Measurements from ENCODE around the gene KIF13A.
"Not testable (repeated sequence)": the region's sequence is repeated elsewhere in the genome, so short reads cannot be mapped to it uniquely, and the experiment has no call there.

The KIF13A gene

DNA sequence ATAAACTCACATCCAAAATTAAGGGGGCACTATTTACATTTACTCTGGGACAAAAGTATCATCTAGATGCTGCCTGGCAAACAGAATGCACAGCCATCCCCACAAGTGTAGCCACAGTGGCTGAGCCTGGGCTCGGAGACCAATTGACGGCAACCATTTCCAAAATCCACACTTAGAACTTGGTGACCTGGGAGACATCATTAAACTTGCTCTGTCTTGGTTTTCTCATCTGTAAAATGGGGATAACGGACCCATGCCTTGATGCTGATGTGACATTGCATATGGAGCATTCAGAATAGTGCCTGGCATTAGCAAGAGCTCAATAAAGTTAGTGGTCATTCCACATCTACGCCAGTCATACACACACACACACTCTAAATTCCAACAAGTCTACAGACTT lies 140.7 kb downstream of the KIF13A start:
- no peak for DNase-seq (ENCODE audit: low spot score)

DNA sequence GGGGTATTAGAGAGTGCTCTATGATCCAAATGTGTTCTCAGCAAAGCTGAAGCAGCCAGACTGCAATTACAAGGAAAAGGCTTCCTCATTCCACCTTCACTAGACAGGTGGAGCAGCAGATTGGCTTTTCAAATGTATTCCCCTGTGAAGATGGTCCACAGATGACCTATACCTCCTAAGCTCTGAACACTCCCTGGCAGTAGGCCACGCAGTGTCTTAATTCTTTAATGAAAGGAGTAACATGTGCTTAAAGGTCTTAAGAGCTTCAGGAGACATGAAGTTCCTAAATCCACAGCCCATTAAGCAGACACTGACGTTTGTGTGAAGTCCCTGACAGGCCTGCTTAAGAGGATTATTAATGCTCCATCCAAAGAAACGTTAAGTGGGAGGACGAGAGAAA lies 141.8 kb downstream of the KIF13A start:
- DNase-seq (ENCODE audit: low spot score) = no peak

DNA sequence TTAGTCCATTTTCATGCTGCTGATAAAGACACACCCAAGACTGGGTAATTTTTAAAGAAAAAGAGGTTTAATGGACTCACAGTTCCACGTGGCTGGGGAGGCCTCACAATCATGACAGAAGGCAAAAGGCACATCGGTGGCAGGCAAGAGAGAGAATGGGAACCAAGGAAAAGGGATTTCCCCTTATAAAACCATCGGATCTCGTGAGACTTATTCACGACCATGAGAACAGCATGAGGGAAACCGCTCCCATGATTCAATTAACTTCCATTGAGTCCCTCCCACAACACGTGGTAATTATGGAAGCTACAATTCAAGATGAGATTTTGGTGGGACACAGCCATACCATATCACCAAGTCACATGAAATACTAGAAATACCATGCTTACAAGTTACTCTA lies 142.5 kb downstream of the KIF13A start:
- not testable (repeated sequence) for DNase-seq (ENCODE audit: low spot score)

DNA sequence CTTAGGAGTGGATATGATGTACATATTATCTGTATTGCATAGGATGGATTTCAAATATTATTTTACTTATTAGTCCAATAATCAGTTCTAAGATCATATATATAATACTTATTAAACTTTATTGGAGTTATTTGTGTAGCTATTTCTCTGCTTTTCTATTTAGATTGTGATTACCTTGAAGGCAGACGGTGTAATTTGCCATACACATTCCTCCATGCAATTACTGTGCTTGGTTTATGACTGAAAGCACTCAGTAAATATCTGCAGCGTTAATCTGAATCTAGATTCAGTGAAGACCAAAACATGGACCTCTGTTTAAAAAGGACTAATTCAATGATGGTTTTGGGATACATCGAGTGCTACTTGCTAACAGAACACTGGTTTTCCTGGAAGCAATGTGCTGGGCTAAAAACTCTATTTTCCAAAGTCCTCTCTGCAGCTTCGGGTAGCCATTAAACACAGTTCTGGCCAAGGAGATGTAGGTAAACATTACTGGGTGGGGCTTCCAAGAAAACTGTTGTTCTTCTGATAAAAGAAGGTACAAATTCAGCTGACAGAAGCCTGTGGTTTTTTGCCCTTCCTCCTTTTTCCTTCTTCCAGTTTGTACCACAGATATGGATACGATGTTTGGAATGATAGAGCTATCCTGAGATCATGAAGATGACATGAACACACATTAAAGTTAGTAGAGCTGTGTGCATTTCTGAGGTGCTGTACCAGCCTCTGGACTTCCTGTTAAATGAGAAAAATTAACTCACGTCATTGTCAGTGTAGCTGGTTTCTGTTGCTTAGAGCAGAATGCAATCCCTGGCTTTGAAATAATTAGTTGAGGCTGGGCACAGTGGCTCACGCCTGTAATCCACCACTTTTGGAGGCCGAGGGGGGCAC lies 144.3 kb downstream of the KIF13A start:
- DNase-seq (ENCODE audit: low spot score) = no peak

DNA sequence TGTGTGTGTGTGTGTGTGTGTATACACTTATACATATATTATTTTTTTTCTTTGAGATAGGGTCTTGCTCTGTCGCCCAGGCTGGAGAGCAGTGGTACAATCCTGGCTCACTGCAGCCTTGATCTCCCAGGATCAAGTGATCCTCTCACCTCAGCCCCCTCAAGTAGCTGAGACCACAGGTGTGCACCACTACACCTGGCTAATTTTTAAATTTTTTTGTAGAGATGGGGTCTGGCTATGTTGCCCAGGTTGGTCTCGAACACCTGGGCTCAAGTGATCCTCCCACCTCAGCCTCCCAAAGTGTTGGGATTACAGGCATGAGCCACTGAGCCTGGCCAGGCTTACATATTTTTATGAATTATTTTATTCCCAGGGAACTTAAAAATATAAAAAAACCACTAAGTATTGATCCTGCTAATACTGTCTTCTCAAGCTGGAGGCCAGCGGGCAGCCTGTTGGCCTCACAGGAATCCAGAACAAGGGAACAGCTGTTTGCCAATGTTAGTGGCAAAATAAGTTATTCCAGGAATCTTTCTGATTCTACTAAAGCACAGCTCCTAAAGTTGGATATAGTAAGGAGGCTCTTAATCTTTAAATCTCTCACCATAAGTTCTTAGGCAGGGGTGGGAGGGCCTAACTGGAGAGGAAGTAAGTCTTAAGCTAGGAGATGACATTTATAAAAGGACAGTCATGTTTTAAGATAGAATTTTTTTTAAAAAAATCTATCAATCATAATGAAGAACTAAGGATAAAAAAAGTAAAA lies 145.2 kb downstream of the KIF13A start:
- DNase-seq (ENCODE audit: low spot score) = no peak

DNA sequence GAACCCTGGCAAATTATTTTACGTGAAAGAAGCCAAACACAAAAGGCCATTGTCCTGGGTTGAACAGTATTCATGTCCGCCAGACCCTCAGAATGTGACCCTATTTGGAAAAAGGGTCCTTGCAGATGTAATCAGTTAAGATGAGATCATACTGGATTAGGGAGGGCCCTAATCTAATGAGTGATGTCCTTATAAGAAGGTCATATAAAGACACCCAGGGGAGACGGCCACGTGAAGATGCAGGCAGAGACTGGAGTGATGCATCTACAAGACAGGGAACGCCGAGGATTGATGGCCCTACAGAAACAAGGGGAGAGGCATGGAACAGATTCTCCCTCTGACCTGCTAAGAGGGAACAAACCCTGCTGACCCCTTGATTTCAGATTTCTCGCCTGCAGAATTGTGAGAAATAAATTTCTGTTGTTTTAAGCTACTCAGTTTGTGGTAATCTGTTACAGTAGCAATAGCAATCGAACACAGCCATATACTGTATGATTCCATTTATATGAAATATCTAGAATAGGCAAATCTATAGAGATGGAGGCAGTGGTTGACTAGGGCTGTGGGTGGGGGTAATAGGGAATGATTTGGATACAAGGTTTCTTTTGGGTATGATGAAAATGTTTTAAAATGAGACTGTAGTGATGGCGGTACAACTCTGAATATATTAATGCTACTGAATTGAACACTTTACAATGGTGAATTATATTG lies 147.8 kb downstream of the KIF13A start:
- DNase-seq (ENCODE audit: low spot score) = no peak

DNA sequence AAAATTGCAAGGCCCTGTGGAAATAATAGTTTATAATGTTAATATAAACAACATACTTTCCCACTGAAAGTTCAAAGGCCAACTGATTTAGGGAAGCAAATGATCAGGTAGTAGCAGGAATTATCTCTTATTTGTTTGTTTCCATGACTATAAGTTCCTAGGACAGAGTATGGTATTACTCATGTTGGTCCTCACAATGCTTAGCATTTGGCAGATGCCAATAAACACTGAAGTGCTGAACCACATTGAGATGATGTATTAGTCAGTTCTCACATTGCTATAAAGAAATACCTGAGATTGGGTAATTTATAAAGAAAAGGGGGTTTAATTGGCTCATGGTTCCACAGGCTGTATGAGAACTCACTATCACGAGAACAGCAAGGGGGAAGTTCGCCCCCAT lies 151.1 kb downstream of the KIF13A start:
- DNase-seq (ENCODE audit: low spot score) = no peak

DNA sequence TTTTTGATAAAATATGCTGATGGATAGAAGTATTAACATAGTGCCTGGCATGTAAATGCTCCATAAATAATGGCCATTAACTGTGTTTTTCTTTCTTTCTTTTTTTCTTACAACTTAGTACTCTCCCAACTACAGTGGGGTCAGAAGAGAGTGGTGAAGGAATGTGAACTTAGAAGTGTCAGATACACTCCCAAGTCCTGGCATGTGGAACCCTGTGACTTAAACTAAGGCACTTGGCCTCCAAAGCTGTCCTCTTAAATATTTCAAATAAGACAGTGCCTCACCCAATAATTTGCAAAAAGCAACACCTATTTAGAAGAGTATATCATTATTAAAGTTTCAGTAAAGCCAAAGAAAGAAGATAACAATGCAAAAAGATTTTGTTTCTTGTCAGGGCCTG lies 151.7 kb downstream of the KIF13A start:
- no peak for DNase-seq (ENCODE audit: low spot score)

DNA sequence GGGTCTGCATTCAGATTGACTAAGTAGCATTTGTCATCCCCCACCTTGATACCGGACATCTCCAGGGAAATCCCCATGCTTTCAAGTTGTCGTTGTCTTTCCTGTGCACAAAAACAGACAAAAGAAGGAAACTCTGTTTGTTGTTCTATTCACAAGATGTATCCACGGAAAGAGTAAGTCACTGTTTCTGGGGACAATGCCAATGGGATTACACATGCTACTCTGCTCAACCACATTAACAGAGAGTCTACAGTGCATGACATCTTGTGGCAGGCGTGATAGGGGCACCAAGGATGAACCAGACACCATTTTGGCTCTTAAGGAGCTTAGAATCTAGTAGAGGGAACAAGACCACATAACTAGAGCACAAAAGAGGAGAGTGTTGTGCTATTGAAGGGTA lies 156.3 kb downstream of the KIF13A start:
- DNase-seq (ENCODE audit: low spot score) = no peak

DNA sequence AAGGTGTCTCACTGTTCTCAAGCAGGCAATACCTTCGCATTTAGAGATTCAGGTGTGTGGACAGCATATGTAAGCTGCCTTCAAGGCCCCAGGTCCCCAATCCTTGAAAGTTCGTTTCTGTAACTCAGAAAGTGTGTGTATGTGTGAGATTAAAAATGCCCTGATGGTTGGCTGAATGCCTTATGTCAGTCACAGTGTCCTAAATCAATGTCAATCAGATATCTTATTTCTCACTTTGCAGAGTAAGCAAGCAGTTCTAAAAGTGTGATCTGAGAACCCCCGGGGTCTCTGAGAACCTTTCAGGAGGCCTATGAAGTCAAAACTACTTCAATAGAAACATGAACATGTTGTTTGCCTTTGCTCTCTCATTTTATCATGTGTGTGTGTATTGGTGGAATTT lies 157.5 kb downstream of the KIF13A start:
- no peak for DNase-seq (ENCODE audit: low spot score)

DNA sequence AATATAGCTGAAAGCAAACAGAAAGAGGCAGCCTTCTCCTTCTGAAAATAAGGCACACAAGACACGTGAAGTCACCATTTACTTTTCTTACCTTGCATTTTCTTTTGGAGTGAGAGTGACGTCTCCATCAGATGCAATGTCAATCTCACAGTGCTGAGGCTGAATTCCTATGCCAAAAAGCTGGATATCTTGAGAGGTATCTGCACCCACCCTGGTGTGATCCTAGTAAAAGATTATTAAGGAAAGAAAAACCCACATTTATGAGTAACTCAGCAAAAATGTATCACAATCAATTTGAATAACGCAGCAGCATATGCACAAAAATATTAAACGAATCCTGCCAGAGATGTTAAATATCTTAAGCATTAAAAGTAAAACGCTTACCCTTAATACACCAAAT lies 159.3 kb downstream of the KIF13A start:
- no peak for DNase-seq (ENCODE audit: low spot score)

DNA sequence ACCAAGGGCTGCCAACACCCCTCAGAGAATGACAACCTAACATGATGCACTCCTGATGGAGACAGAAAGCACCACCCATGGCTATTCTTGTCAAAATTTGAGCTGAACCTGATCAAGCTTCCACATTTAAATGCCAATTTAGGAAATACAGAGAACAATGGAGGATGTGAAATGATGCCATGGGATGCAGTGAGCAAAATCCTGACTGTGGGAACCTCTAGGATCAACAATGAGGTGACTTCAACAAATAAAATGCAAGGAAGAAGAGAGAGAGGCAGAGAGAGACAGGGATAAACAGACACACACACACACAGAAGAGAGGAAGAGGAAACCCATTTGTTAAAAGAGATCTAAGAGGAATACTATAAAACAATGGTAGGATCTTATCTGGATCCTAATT lies 161.1 kb downstream of the KIF13A start:
- DNase-seq (ENCODE audit: low spot score) = no peak

DNA sequence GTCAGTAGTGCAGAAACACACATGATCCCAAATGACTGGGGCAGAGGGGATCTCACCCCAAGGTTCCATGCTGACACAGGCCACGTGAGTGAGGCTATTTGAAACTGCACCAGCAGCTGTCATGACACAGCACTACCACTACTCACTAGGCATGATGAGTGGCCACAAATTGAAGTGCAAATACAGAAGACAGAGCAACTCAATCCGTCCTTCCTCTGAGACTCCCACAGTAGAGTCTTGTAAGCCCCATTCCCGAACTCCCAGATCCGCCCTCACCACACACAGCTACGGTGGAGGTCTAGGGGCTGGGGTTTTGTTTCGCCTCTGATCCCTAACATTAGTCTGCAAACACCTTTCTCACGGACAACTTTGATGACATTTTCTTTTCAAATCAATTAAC lies 167.4 kb downstream of the KIF13A start:
- peak; percentile 27 for DNase-seq (ENCODE audit: low spot score)

DNA sequence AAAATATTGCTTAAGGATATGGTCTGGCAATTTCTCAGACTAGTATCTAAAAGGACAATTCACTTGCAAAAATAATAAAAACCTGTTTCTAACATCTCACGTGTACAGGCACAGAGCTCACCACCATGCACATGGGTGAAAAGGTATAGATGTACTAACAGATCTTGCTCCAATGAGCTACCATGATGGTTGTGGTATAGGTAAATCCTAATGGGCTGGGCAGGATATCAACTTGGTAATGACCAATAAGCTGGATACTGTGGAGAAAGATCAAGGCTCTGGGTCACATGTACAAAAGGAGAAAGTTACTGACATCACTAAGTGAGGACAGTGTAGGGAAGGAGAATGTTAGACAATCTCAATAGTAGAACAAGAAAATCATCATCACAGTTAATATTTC lies 169.7 kb downstream of the KIF13A start:
- no peak for DNase-seq (ENCODE audit: low spot score)

DNA sequence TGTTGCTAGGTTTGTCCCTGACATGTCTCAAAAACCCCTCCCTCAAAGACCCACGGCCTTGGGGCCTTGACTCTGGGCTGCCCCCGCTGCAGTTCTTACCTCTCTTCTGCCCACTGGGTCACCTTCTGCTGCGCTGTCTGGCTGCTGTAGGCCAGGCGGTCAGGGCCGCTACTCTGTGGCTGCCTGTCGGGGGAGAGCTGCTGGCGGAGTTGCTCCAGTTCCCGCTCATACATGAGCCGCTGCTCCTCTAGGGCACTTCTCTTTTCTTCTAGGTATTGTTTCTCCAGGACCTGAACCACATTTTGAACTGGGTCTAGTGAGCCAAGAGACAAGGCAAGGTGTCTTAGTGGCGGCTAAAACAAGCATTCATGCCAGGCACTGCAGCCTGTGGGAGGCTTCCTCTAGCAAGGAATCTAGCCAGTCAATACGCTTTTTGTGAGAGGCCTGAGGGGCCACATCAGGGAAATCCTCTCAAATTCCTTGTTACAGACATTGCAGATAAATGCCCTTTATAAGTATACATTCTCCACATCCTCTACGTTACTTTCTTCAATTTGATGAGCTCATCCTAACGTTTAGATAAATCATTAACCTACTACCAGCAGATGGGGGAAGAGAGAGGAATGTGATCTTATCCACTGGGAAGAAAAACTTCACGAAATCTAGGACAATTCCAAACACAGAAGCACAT lies 170.4 kb downstream of the KIF13A start:
- DNase-seq (ENCODE audit: low spot score) = no peak

DNA sequence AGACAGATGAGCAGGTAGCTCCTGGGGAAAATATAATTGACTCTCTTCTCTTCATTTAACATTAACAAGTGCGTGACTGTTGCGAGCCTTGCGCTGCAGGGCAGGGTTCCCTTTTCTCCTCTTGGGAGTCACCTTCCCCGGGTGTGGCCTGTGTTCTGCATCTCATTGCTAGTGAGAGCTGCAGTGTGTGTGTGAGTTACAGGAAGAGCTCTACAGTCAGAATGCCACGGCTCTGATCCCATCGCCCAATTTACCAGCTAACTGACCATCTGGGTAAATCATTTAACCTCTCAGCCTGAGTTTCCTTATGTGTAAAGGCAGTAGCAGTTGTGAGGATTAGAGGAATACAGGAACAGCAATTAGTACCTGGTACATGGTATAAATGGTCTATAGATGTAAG lies 173.9 kb downstream of the KIF13A start:
- no peak for DNase-seq (ENCODE audit: low spot score)

DNA sequence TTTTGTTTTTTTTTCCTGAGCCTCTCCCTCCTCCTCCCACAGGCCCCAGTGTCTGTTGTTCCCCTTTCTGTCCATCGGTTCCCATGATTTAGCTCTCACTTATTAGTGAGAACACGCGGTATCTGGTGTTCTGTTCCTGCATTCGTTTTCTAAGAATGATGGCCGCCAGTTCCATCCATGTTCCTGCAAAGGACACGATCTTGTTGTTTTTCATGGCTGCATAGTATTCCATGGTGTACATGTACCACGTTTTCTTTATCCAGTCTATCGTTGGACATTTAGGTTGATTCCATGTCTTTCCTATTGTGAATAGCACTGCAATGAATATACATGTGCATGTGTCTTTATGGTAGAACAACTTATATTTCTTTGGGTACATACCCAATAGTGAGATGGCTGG lies 175.1 kb downstream of the KIF13A start:
- no peak for DNase-seq (ENCODE audit: low spot score)

DNA sequence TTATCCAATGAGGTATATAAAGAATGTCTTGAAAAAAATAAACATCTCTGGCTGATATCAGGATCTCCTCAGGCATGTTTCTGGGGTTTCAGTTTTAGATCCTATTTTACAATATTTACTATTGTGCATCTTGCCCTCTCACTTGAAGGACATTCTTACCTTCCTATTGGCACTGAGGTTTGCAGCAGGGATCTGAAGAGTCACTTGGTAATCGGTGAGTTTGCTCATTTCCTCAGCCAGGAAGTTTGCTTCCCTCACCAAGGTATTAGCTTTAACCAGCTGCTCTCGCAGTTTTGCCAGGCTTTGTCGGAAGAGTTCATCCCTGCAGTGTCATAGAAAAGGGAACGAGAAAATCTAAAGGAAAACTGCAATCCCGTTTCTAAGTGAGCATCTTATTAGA lies 178.8 kb downstream of the KIF13A start:
- DNase-seq (ENCODE audit: low spot score) = no peak

DNA sequence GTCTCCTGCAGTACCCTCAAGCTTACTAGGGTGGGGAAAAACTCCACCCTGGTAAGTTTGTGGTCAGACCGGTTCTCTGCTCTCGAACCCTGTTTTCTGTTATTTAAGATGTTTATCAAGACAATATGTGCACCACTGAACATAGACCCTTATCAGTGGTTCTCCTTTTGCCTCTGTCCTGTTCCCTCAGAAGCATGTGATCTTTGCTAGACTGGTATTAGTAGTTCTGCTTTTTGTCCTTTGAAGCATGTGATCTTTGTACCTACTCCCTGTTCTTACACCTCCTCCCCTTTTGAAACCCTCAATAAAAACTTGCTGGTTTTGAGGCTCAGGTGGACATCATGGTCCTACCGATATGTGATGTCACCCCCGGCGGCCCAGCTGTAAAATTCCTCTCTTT lies 180.0 kb downstream of the KIF13A start:
- DNase-seq (ENCODE audit: low spot score) = not testable (repeated sequence)

DNA sequence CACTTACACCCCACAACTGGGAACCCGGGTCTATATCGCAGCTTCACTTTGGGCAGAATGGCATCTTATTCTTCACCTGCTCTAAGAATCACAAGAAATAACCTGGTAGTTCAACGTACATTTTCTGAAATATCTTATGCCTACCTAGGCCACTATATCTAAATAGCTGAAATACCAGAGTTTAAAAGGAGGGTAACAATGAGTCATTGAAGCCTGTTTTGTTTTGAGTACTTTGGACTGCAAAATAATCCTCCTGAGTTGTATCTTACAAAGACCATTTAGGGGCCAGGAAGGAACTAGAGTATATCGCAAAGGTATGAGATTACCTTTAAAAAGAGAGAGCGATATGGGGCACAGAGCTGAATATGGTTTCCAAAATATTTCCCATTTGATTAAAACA lies 184.0 kb downstream of the KIF13A start:
- no peak for DNase-seq (ENCODE audit: low spot score)

DNA sequence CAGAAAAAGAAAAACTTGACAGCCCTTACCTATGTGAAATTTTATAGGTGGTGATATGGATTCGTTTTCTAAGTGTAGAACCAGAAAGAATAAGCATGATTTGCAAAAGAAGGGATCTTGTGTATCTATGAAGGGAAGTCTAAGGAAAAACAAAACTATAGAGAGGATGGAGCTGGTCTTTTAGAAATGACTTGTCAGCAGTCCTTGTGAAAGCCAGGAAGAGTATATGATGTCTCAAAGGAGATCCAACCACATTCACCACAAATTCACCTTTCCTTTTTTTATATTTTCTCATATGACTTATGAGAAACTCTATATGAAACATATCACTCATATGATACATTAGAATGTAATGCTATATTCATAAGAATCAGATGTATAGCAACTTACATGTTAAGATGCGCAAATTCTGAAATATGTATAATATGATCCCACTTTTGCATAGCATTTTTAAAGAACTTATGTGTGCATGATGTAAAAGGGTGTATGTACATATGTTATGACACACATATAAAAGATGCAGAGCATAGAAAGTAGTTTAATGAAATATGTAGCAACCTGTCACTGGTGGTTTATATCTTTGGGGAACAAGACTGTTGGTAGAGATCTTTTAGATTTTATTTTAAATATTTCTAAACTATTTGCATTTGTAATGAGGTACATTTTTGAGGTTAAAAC lies 188.8 kb downstream of the KIF13A start:
- no peak for DNase-seq (ENCODE audit: low spot score)

DNA sequence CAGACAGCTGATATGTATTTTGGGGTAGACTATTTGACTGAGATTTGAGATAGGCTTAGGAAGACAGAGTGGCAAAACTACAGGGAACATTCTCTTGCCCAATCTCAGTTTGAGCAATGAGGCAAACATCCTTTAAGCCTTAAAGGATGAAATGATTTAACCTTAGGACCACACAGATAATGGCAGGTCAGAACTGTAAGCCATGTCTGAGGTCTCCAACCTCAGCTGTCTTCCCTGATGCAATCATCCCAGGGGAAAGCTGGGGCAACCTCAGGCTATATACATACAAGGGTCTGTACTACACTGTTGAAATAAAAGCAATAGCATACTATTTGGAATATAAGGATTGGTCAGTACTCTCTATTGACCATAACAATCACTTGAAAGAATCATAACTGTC lies 196.9 kb downstream of the KIF13A start:
- DNase-seq (ENCODE audit: low spot score) = no peak
